SJSA1 (cell line): ENCODE results near the gene REM1. TPM values are rescaled to one million over a fixed set of nuclear protein-coding genes. Genes with fewer than 3 reads are reported as not detected.
A peak's percentile ranks its signal among the peaks of the same experiment; 100 is the strongest.
"Not testable (repeated sequence)": the region's sequence is repeated elsewhere in the genome, so short reads cannot be mapped to it uniquely, and the experiment has no call there.

ENCODE experiments used
- DNase-seq, 2 experiments: peaks; one replicate each; pipeline ENCODE4 v3.0.0-alpha.2; 2015 to 2020; ENCODE audit warnings: low spot score in 2 of 2, low read depth in 1 of 2
- H3K27ac ChIP-seq: fragments of 250-450 bp; sonication (Bioruptor Pico); 2 replicates; pipeline ENCODE4 v1.5.1; 2020; ENCODE audit warnings: mild to moderate bottlenecking, moderate library complexity
- H3K27me3 ChIP-seq: fragments of 250-450 bp; sonication (Bioruptor Pico); replicated peaks from 2 replicates; pipeline ENCODE4 v1.5.1; 2020; ENCODE audit warnings: mild to moderate bottlenecking, moderate library complexity
- H3K36me3 ChIP-seq: fragments of 250-450 bp; sonication (Bioruptor Pico); 2 replicates; pipeline ENCODE4 v1.5.1; 2020; ENCODE audit warnings: mild to moderate bottlenecking
- H3K4me1 ChIP-seq: fragments of 250-450 bp; sonication (Bioruptor Pico); replicated peaks from 2 replicates; pipeline ENCODE4 v1.6.1; 2021; ENCODE audit warnings: mild to moderate bottlenecking
- H3K4me3 ChIP-seq: fragments of 250-450 bp; sonication (Bioruptor Pico); 2 replicates; pipeline ENCODE4 v1.5.1; 2020; ENCODE audit warnings: mild to moderate bottlenecking
- H3K9me3 ChIP-seq: fragments of 250-450 bp; sonication (Bioruptor Pico); replicated peaks from 2 replicates; pipeline ENCODE4 v1.5.1; 2020; ENCODE audit warnings: mild to moderate bottlenecking
- total RNA-seq: library from RNA; depleted of rRNA; stranded (reverse); fragments of >200 nt; shearing (Covaris generic); gene quantifications from 2 replicates; pipeline ENCODE4 v1.2.3, GENCODE V29; 2014

REM1 gene
- total RNA-seq, 1 experiment from 2014 or later: not detected

GRCh38 chr20:31496761-31497295 lies 21.7 kb downstream of the REM1 start:
- no peak for DNase-seq
- Histone ChIP-seq H3K4me3 (no peak overlapping the region), H3K9me3 (no peaks in the 10 kb centered on the region), H3K36me3 (no peaks in the 10 kb centered on the region), H3K4me1 (no peaks in the 10 kb centered on the region), H3K27me3 (peaks cover 26% of the 10 kb centered on the region), H3K27ac (no peak overlapping the region)

GRCh38 chr20:31497838-31498540 lies 22.9 kb downstream of the REM1 start:
- no peak for DNase-seq
- peaks cover 1% of the 10 kb centered on the region; the same call in 1 of the 2 replicates for H3K4me1 ChIP-seq
- no peak overlapping the region for H3K27ac ChIP-seq
- no peaks in the 10 kb centered on the region for H3K9me3 ChIP-seq
- no peaks in the 10 kb centered on the region for H3K36me3 ChIP-seq
- no peak overlapping the region for H3K4me3 ChIP-seq
- peaks cover 26% of the 10 kb centered on the region for H3K27me3 ChIP-seq

GRCh38 chr20:31500527-31500926 lies 25.4 kb downstream of the REM1 start:
- no peak for DNase-seq
- Histone ChIP-seq H3K4me1 (peaks cover 4% of the 10 kb centered on the region; the same call in 1 of the 2 replicates), H3K27ac (no peak overlapping the region), H3K27me3 (peaks cover 16% of the 10 kb centered on the region), H3K9me3 (no peaks in the 10 kb centered on the region), H3K4me3 (no peak overlapping the region), H3K36me3 (no peaks in the 10 kb centered on the region)

- not testable (repeated sequence) for H3K4me1 ChIP-seq, H3K9me3 ChIP-seq, H3K27ac ChIP-seq, H3K4me3 ChIP-seq, H3K36me3 ChIP-seq, H3K27me3 ChIP-seq
- peak; percentile 61 to 85 for DNase-seq
Measured at GRCh38 chr20:31502884-31503673, 28.0 kb downstream of the REM1 start.

- Histone ChIP-seq H3K4me1 (peaks cover 4% of the 10 kb centered on the region; the same call in 1 of the 2 replicates), H3K9me3 (no peaks in the 10 kb centered on the region), H3K27ac (no peak overlapping the region), H3K36me3 (no peaks in the 10 kb centered on the region), H3K27me3 (0 out of 2 replicates have a peak, but pooled peaks cover 3% of the 10 kb centered on the region), H3K4me3 (no peak overlapping the region)
- DNase-seq: no peak
Measured at GRCh38 chr20:31505903-31506302, 30.8 kb downstream of the REM1 start.

- Histone ChIP-seq H3K27me3 (0 out of 2 replicates have a peak, but pooled peaks cover 2% of the 10 kb centered on the region), H3K27ac (no peak overlapping the region), H3K9me3 (no peaks in the 10 kb centered on the region), H3K4me3 (no peak overlapping the region), H3K4me1 (peaks cover under 1% of the 10 kb centered on the region), H3K36me3 (no peaks in the 10 kb centered on the region)
- no peak for DNase-seq
Measured at GRCh38 chr20:31508517-31509244, 33.6 kb downstream of the REM1 start.

GRCh38 chr20:31514154-31515071 lies 39.3 kb downstream of the REM1 start, which contains the start of gene HM13:
Gene HM13, plus strand, starts transcription at chr20:31514442. Its CDS starts 110 bp downstream, at chr20:31514552.
- H3K36me3 ChIP-seq: peaks cover 31% of the 10 kb centered on the region
- peak within 1 kb of the TSS; percentile 83 for H3K4me3 ChIP-seq
- peak; percentile 92 to 94 for DNase-seq
- H3K9me3 ChIP-seq: no peaks in the 10 kb centered on the region
- H3K27ac ChIP-seq: peak within 1 kb of the TSS; percentile 52
- H3K4me1 ChIP-seq: peaks cover 14% of the 10 kb centered on the region
- H3K27me3 ChIP-seq: no peaks in the 10 kb centered on the region

GRCh38 chr20:31515072-31515774 lies 40.1 kb downstream of the REM1 start:
- DNase-seq: no peak

GRCh38 chr20:31515775-31516107 lies 40.7 kb downstream of the REM1 start:
- Histone ChIP-seq H3K27ac (no peak overlapping the region), H3K9me3 (no peaks in the 10 kb centered on the region), H3K4me1 (peaks cover 14% of the 10 kb centered on the region), H3K4me3 (peak overlapping the region; percentile 83), H3K27me3 (no peaks in the 10 kb centered on the region), H3K36me3 (peaks cover 37% of the 10 kb centered on the region)
- DNase-seq: no peak

More at GRCh38 chr20:31515072-31515774, 40.1 kb downstream of the REM1 start:
- Histone ChIP-seq H3K4me1 (peaks cover 14% of the 10 kb centered on the region), H3K9me3 (no peaks in the 10 kb centered on the region), H3K36me3 (peaks cover 34% of the 10 kb centered on the region), H3K27ac (peak overlapping the region; percentile 52), H3K27me3 (no peaks in the 10 kb centered on the region), H3K4me3 (peak overlapping the region; percentile 83)

GRCh38 chr20:31516166-31516565 lies 41.1 kb downstream of the REM1 start:
- H3K4me1 ChIP-seq: peaks cover 14% of the 10 kb centered on the region
- DNase-seq: no peak
- H3K27me3 ChIP-seq: no peaks in the 10 kb centered on the region
- H3K9me3 ChIP-seq: no peaks in the 10 kb centered on the region
- H3K36me3 ChIP-seq: peaks cover 41% of the 10 kb centered on the region
- no peak overlapping the region for H3K27ac ChIP-seq
- no peak overlapping the region for H3K4me3 ChIP-seq

GRCh38 chr20:31516651-31517050 lies 41.6 kb downstream of the REM1 start:
- Histone ChIP-seq H3K4me1 (peaks cover 14% of the 10 kb centered on the region), H3K36me3 (peaks cover 44% of the 10 kb centered on the region), H3K27ac (no peak overlapping the region), H3K27me3 (no peaks in the 10 kb centered on the region), H3K9me3 (no peaks in the 10 kb centered on the region), H3K4me3 (no peak overlapping the region)
- no peak for DNase-seq

- Histone ChIP-seq H3K4me1 (peaks cover 14% of the 10 kb centered on the region), H3K4me3 (no peak overlapping the region), H3K27me3 (no peaks in the 10 kb centered on the region), H3K9me3 (no peaks in the 10 kb centered on the region), H3K36me3 (peaks cover 48% of the 10 kb centered on the region), H3K27ac (no peak overlapping the region)
- DNase-seq: peak; percentile 31 to 58
Measured at GRCh38 chr20:31517373-31517772, 42.3 kb downstream of the REM1 start.
